Skeletal muscle tissue (tissue), 2 donors: ENCODE measurements around the gene APOBEC3F. TPM values are rescaled to one million over a fixed set of nuclear protein-coding genes. Genes with fewer than 3 reads are reported as not detected.

Source experiments
- small RNA-seq: library from RNA; depleted of rRNA; stranded (forward); fragments of <200 nt; gene quantifications from one replicate; pipeline ENCODE3, GENCODE V24; 2014
- total RNA-seq: library from RNA; depleted of rRNA; stranded (reverse); fragments of >200 nt; gene quantifications from one replicate; pipeline ENCODE4 v1.2.3, GENCODE V29; 2014

Gene APOBEC3F
- total RNA-seq, 1 donor from 2014 or later = 1.0 TPM

Small RNAs within 50 kb of the gene (small RNA-seq; reads per million reads assigned to genes)
- gene AL022318.2 = not detected

Other genes with a start within 250 kb of the APOBEC3F start
- 12.0 TPM for gene DNAL4, start 246.7 kb upstream of the APOBEC3F start, total RNA-seq
- gene NPTXR, start 196.8 kb upstream of the APOBEC3F start, total RNA-seq = 1.6 TPM
- gene CBX6, start 168.6 kb upstream of the APOBEC3F start, total RNA-seq = 19.3 TPM
- gene APOBEC3A, start 83.3 kb upstream of the APOBEC3F start, total RNA-seq = 0.52 TPM
- 1.6 TPM for gene APOBEC3B, start 58.5 kb upstream of the APOBEC3F start, total RNA-seq
- 1.6 TPM for gene APOBEC3C, start 26.6 kb upstream of the APOBEC3F start, total RNA-seq
- gene APOBEC3D, start 19.7 kb upstream of the APOBEC3F start, total RNA-seq = 0.52 TPM
- 6.3 TPM for gene APOBEC3G, start 36.4 kb downstream of the APOBEC3F start, total RNA-seq
- gene APOBEC3H, start 56.4 kb downstream of the APOBEC3F start, total RNA-seq = not detected
- gene CBX7, start 111.8 kb downstream of the APOBEC3F start, total RNA-seq = 4.7 TPM
- gene PDGFB, start 204.1 kb downstream of the APOBEC3F start, total RNA-seq = 8.9 TPM